ENCODE results near the gene FRY.

DNA sequence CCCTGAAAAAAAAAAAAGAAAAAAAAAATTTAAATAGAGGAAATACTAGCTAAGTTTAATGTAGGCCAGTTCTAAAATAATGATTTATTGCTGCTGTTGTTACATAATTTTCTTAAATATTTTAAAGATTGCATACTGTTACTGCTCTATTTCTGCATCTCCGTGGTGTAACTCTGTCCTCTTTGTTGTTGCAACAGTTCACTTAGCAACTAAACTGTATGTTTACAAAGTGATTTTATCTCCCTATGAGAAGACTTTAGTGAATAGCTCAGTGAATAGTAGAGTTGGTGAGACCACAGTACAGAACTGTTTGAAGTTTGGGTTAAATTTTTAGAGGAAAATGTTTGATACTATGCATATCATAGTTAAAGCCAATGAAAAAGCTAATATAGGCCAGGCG lies 303.1 kb downstream of the FRY start:
- no peak for TF ChIP-seq NFIC (IDR thresholded peaks at IDR 0.05; ENCODE audit: low read depth, low read length)
- no peak for TF ChIP-seq TAF1 (IDR thresholded peaks at IDR 0.05; ENCODE audit: borderline replicate concordance, low read depth, low read length)
- TF ChIP-seq, protein P1, sequence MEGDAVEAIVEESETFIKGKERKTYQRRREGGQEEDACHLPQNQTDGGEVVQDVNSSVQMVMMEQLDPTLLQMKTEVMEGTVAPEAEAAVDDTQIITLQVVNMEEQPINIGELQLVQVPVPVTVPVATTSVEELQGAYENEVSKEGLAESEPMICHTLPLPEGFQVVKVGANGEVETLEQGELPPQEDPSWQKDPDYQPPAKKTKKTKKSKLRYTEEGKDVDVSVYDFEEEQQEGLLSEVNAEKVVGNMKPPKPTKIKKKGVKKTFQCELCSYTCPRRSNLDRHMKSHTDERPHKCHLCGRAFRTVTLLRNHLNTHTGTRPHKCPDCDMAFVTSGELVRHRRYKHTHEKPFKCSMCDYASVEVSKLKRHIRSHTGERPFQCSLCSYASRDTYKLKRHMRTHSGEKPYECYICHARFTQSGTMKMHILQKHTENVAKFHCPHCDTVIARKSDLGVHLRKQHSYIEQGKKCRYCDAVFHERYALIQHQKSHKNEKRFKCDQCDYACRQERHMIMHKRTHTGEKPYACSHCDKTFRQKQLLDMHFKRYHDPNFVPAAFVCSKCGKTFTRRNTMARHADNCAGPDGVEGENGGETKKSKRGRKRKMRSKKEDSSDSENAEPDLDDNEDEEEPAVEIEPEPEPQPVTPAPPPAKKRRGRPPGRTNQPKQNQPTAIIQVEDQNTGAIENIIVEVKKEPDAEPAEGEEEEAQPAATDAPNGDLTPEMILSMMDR (IDR thresholded peaks at IDR 0.05 in 2 of 3, conservative IDR thresholded peaks at IDR 0.05 in 1 of 3; ENCODE audit: control insufficient read depth in 2 of 3, extremely low read depth in 1 of 3, insufficient read depth in 1 of 3, low read depth in 3 of 3, low read length in 3 of 3), result no peak
- TF ChIP-seq, protein P2, sequence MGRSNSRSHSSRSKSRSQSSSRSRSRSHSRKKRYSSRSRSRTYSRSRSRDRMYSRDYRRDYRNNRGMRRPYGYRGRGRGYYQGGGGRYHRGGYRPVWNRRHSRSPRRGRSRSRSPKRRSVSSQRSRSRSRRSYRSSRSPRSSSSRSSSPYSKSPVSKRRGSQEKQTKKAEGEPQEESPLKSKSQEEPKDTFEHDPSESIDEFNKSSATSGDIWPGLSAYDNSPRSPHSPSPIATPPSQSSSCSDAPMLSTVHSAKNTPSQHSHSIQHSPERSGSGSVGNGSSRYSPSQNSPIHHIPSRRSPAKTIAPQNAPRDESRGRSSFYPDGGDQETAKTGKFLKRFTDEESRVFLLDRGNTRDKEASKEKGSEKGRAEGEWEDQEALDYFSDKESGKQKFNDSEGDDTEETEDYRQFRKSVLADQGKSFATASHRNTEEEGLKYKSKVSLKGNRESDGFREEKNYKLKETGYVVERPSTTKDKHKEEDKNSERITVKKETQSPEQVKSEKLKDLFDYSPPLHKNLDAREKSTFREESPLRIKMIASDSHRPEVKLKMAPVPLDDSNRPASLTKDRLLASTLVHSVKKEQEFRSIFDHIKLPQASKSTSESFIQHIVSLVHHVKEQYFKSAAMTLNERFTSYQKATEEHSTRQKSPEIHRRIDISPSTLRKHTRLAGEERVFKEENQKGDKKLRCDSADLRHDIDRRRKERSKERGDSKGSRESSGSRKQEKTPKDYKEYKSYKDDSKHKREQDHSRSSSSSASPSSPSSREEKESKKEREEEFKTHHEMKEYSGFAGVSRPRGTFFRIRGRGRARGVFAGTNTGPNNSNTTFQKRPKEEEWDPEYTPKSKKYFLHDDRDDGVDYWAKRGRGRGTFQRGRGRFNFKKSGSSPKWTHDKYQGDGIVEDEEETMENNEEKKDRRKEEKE (IDR thresholded peaks at IDR 0.05), result no peak
- TF ChIP-seq ETV6 (conservative IDR thresholded peaks at IDR 0.05 in 1 of 2, IDR thresholded peaks at IDR 0.05 in 1 of 2; ENCODE audit: borderline replicate concordance in 1 of 2, low read depth in 1 of 2), result no peak
- no peak for TF ChIP-seq NR2C1 (IDR thresholded peaks at IDR 0.05)
